SJCRH30 (cell line): Measurements from ENCODE around the gene CRACR2B. TPM values are rescaled to one million over a fixed set of nuclear protein-coding genes. Genes with fewer than 3 reads are reported as not detected.

Source experiments
- DNase-seq, 2 experiments: peaks; one replicate each; pipeline ENCODE4 v3.0.0-alpha.2; 2015 to 2020
- H3K27ac ChIP-seq: fragments of 250-450 bp; sonication (Bioruptor Pico); 2 replicates; pipeline ENCODE4 v1.5.1; 2020; ENCODE audit warnings: mild to moderate bottlenecking, moderate library complexity
- H3K27me3 ChIP-seq: fragments of 250-450 bp; sonication (Bioruptor Pico); 2 replicates; pipeline ENCODE4 v1.5.1; 2020; ENCODE audit warnings: mild to moderate bottlenecking, moderate library complexity
- H3K36me3 ChIP-seq: fragments of 250-450 bp; sonication (Bioruptor Pico); 2 replicates; pipeline ENCODE4 v1.5.1; 2020; ENCODE audit warnings: mild to moderate bottlenecking, moderate library complexity
- H3K4me1 ChIP-seq: fragments of 250-450 bp; sonication (Bioruptor Pico); 2 replicates; pipeline ENCODE4 v1.5.1; 2020; ENCODE audit warnings: mild to moderate bottlenecking, moderate library complexity
- H3K4me3 ChIP-seq: fragments of 250-450 bp; sonication (Bioruptor Pico); 2 replicates; pipeline ENCODE4 v1.5.1; 2020; ENCODE audit warnings: mild to moderate bottlenecking, moderate library complexity
- H3K9me3 ChIP-seq: fragments of 250-450 bp; sonication (Bioruptor Pico); replicated peaks from 2 replicates; pipeline ENCODE4 v1.5.1; 2020; ENCODE audit warnings: mild to moderate bottlenecking, moderate library complexity
- total RNA-seq: library from RNA; depleted of rRNA; stranded (reverse); fragments of >200 nt; shearing (Covaris generic); gene quantifications from 2 replicates; pipeline ENCODE4 v1.2.3, GENCODE V29; 2014

CRACR2B gene
- total RNA-seq, 1 experiment from 2014 or later: 1.9 TPM

- Histone ChIP-seq H3K4me1 (peaks cover 29% of the 10 kb centered on the region), H3K9me3 (no peaks in the 10 kb centered on the region), H3K27ac (peak overlapping the region; percentile 82), H3K27me3 (no peaks in the 10 kb centered on the region), H3K4me3 (peak overlapping the region; percentile 86), H3K36me3 (peaks cover 22% of the 10 kb centered on the region)
- DNase-seq: peak in 1 of 2 experiments; percentile 62
These were observed 5.5 kb downstream of the CRACR2B start for GRCh38 chr11:833114-833791.

DNA sequence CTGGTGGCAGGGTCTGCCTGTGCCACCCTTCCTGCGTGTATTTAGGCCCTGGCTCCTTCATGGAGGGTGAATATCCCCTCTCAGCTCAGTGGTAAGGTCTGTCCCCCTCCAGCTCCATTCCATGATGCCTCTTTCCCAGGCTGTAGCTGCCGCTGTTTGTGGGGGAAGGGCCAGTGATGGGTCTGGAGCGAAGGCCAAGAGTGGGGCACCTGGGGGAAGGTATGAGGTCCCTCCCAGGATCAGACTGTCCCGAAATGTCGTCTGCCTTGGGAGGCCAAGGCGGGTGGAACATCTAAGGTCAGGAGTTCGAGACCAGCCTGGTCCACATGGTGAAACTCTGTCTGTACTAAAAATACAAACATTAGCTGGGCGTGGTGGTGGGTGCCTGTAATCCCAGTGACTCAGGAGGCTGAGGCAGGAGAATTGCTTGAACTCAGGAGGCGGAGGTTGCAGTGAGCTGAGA is 6.2 kb downstream of the CRACR2B start:
- Histone ChIP-seq H3K9me3 (no peaks in the 10 kb centered on the region), H3K36me3 (peaks cover 27% of the 10 kb centered on the region), H3K4me1 (peaks cover 24% of the 10 kb centered on the region), H3K4me3 (peak overlapping the region; percentile 86), H3K27ac (peak overlapping the region; percentile 82; the same call in 1 of the 2 replicates), H3K27me3 (no peaks in the 10 kb centered on the region)
- DNase-seq: no peak

DNA sequence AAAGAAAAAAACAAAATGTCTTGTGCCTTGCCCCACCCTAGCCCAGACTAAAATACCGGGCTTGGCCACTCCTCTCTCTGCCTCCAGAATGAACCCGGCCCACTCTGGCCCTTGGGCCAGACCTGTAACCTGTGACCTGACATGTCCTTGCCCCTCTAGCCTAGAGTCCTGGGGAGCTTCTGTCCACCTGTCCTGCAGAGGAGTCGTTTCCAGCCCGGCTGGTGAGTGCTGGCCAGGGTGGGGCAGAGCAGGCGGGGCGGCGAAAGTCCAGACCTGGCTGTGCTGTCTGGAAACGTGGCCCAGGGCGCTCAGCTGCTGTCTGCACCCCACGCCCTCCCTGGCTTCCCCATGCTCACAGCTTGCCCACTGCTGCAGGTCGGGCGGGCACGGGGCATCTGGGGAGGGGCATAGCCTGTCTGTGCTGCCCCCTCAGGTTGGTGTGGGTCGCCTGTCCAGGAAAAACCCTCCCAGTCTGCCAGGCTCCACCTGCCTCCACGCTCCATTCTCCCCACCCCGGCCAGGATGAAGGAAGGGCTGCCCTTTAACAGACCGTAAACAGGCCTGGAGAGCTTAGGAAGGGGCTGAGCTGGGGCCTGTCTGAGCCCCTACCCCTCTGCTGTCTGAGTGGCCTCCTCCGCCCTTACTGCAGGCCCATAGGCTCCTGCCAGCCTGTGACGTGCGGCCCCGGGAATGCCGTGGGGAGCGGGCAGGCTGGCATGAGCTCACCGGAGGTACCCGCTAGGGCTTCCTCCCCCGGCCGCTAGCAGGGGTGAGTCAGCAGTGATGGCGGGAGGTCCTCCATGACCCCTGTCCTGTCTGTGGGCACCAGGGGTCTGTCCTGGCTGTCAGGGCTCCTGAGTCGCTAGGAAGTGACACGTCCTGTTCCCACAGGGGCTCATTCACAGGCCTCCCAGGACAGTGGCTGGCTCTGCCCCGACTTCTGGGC is 6.9 kb downstream of the CRACR2B start:
- H3K4me3 ChIP-seq: no peak overlapping the region; the same call in 1 of the 2 replicates
- H3K36me3 ChIP-seq: peaks cover 35% of the 10 kb centered on the region
- no peaks in the 10 kb centered on the region for H3K9me3 ChIP-seq
- no peak overlapping the region for H3K27ac ChIP-seq
- peaks cover 24% of the 10 kb centered on the region for H3K4me1 ChIP-seq
- H3K27me3 ChIP-seq: no peaks in the 10 kb centered on the region
- DNase-seq: no peak

DNA sequence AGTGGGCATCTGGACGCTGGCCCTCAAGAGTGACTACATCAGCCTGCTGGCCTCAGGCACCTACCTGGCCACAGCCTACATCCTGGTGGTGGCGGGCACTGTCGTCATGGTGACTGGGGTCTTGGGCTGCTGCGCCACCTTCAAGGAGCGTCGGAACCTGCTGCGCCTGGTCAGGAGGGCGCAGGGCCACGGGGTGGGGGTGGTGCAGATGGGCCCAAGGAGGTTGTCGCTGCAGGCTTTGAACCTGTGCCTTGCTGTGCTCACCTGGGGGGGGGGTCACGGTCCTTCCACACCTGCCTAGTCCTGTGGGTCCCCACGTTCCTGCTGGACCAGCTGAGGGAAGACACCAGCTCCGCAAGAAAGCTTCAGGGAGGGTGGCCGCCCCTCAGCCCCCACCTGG is 8.6 kb downstream of the CRACR2B start:
- Histone ChIP-seq H3K4me1 (peaks cover 18% of the 10 kb centered on the region), H3K27ac (no peak overlapping the region), H3K9me3 (no peaks in the 10 kb centered on the region), H3K4me3 (no peak overlapping the region), H3K36me3 (peaks cover 50% of the 10 kb centered on the region), H3K27me3 (no peaks in the 10 kb centered on the region)
- DNase-seq: no peak

GRCh38 chr11:836700-837099 is 9.0 kb downstream of the CRACR2B start:
- Histone ChIP-seq H3K9me3 (no peaks in the 10 kb centered on the region), H3K4me3 (no peak overlapping the region), H3K36me3 (peaks cover 50% of the 10 kb centered on the region), H3K27me3 (no peaks in the 10 kb centered on the region), H3K4me1 (peaks cover 17% of the 10 kb centered on the region), H3K27ac (no peak overlapping the region)
- DNase-seq: no peak

- no peak overlapping the region for H3K4me3 ChIP-seq
- DNase-seq: no peak
- no peak overlapping the region for H3K27ac ChIP-seq
- no peaks in the 10 kb centered on the region for H3K9me3 ChIP-seq
- peaks cover 10% of the 10 kb centered on the region; the same call in 1 of the 2 replicates for H3K4me1 ChIP-seq
- peaks cover 50% of the 10 kb centered on the region for H3K36me3 ChIP-seq
- H3K27me3 ChIP-seq: no peaks in the 10 kb centered on the region
These were observed 9.7 kb downstream of the CRACR2B start for GRCh38 chr11:837189-837989.

GRCh38 chr11:837990-838307 is 10.2 kb downstream of the CRACR2B start:
- H3K4me3 ChIP-seq: no peak overlapping the region
- H3K4me1 ChIP-seq: peaks cover 9% of the 10 kb centered on the region; the same call in 1 of the 2 replicates
- peaks cover 50% of the 10 kb centered on the region for H3K36me3 ChIP-seq
- DNase-seq: no peak
- H3K27me3 ChIP-seq: no peaks in the 10 kb centered on the region
- H3K9me3 ChIP-seq: no peaks in the 10 kb centered on the region
- no peak overlapping the region for H3K27ac ChIP-seq

DNA sequence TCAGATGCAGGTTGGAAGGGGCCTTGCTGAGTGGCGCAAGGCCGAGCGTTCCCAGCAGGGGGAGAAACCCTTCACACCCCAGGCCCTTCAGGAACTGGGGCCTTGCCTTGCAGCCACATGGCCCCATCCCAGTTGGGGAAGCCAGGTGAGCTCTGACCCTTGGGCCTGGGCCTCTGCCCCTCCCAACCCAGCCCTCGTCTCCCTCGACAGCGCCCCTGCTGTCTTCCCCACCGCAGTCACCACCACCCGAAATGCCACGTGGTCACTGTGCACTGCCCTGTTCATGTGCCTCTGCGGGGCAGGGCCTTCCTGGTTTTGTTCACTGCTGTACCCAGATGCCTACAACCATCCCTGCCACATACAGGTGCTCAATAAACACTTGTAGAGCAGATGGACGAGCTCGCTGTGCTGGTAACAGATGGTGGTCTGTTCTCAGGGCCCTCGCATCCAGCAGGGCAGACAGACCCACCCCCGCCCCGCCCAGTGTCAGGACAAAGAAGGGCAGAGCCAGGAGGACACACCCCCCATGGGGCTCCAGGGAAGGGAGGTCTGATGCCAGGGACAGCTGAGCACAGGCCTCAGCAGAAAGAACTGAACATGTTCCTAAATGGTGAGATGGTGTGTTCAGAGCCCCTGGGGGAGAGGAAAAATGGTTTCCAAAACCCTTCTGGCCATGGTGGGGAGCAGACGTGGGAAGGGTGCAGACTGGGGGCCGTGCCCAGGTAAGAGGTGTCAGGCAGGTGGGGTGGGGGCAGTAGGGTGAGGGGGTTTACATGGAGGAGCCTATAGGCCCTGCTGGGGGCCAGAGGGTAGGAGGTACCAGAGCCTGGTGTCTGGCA is 10.9 kb downstream of the CRACR2B start:
- H3K27ac ChIP-seq: no peak overlapping the region
- peak in 1 of 2 experiments; percentile 60 for DNase-seq

GRCh38 chr11:839280-839623 is 11.5 kb downstream of the CRACR2B start:
- no peak overlapping the region for H3K27ac ChIP-seq
- peaks cover 50% of the 10 kb centered on the region for H3K36me3 ChIP-seq

More for the DNA sequence above, 10.9 kb downstream of the CRACR2B start:
- Histone ChIP-seq H3K4me3 (no peak overlapping the region), H3K36me3 (peaks cover 50% of the 10 kb centered on the region), H3K4me1 (peaks cover 9% of the 10 kb centered on the region; the same call in 1 of the 2 replicates), H3K27me3 (no peaks in the 10 kb centered on the region), H3K9me3 (no peaks in the 10 kb centered on the region)

GRCh38 chr11:839875-840617 is 12.3 kb downstream of the CRACR2B start:
- H3K27ac ChIP-seq: no peak overlapping the region
- H3K9me3 ChIP-seq: no peaks in the 10 kb centered on the region
- no peak for DNase-seq
- H3K4me3 ChIP-seq: no peak overlapping the region
- peaks cover 50% of the 10 kb centered on the region for H3K36me3 ChIP-seq
- no peaks in the 10 kb centered on the region for H3K27me3 ChIP-seq
- peaks cover 13% of the 10 kb centered on the region for H3K4me1 ChIP-seq

More at GRCh38 chr11:839280-839623, 11.5 kb downstream of the CRACR2B start:
- H3K4me3 ChIP-seq: no peak overlapping the region
- no peaks in the 10 kb centered on the region for H3K27me3 ChIP-seq
- no peak for DNase-seq
- H3K9me3 ChIP-seq: no peaks in the 10 kb centered on the region
- peaks cover 9% of the 10 kb centered on the region; the same call in 1 of the 2 replicates for H3K4me1 ChIP-seq

DNA sequence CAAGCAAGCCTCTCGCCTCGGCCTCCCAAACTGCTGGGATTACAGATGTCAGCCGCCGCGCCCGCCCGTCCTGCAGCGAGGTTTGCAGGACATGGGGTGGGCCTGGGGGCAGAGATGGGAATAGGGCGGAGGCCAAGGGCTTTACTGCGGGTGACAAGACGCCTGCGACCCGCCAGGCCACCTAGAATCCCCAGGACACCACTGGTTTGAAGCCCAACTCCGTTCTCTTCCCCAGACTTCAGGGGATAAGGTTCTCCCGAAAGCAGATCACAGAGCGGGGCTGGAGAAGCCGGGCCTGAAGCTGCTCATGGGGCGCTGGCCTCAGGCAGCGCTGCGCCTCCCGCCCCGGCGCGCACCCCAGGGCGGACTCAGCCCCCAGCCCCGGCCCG is 14.3 kb downstream of the CRACR2B start:
- Histone ChIP-seq H3K27me3 (no peaks in the 10 kb centered on the region), H3K36me3 (peaks cover 39% of the 10 kb centered on the region), H3K27ac (peak overlapping the region; percentile 99; the same call in 1 of the 2 replicates), H3K4me3 (peak overlapping the region; percentile 96), H3K4me1 (peaks cover 25% of the 10 kb centered on the region), H3K9me3 (no peaks in the 10 kb centered on the region)
- no peak for DNase-seq

DNA sequence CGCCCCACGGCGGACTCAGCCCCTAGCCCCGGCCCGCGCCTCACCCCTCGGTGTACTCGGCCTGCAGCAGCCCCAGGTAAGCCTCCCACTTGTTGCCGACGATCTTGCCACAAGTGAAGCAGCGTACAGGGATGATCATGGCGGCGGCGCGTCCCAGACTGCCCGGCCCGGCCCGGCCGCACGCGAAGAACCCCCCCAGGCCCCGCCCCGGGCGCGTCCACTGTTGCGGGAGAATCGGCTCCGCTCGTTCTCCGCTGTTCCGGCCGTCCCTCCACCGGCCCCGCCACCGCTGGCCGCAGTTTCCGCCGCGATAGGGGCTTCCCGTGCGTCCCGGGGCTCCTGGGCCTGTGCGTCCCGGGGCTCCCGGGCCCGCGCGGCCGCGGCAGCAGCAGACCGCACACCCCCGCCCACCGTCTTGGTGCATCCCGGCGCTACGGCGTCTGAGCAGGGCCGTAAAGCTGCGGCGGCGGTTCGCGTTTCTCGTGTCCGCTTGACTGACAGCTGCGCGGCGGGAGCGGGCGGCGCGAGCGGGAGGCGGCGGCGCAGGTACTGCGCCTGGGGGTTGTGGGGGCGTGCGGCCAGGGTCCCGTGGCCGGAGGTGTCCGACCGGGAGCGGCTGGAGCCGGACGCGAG is 14.8 kb downstream of the CRACR2B start, which contains the start of the genes POLR2L and TSPAN4:
Gene POLR2L (minus strand): TSS at position 160 of the 633 bp plus-strand sequence. CDS start 21 bp downstream, at position 139.
Gene TSPAN4 (plus strand): TSS at position 483 of the 633 bp plus-strand sequence. CDS start 7,453 bp downstream, outside the sequence.
- Histone ChIP-seq H3K36me3 (peaks cover 34% of the 10 kb centered on the region), H3K9me3 (no peaks in the 10 kb centered on the region), H3K4me1 (peaks cover 25% of the 10 kb centered on the region), H3K4me3 (peak within 1 kb of the TSS; percentile 96), H3K27me3 (no peaks in the 10 kb centered on the region), H3K27ac (peak within 1 kb of the TSS; percentile 99)
- peak; percentile 87 to 89 for DNase-seq
